GM12892 (cell line): ENCODE measurements around the gene METTL14.

ENCODE experiments used
- POLR2A ChIP-seq: IDR thresholded peaks from 2 replicates; pipeline ENCODE4 v1.6.1; 2011; ENCODE audit warnings: low read depth, low read length, control low read depth
- TAF1 ChIP-seq: IDR thresholded peaks from 2 replicates; pipeline ENCODE4 v1.6.1; 2011; ENCODE audit warnings: low read depth, mild to moderate bottlenecking, control low read depth, low read length, borderline replicate concordance

DNA sequence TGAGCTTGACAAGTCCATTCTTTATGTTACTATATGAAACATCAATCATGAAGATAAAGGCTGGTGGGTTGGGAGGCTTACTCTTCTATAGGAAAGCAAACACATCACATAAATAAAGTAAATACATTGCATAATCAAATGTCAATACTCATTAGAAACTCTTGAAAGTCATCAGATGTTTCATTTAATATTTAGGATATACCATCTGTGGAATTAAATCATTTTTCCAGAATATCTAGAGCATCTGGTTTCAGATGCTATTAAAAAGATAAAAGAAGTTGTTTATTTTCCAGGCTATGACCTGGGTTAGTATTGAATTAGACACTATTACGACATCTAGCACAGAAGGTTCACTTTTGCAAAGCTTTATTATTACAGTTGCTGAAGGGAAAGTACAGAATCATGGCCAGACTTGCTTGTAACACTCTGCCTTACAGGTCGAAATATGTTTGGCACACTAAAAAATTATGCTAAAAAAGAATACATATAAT is 72.6 kb downstream of the METTL14 start:
- TF ChIP-seq TAF1, result no peak
- no peak for TF ChIP-seq POLR2A
